HG03469 (cell line): ENCODE results near the gene SH3RF3.

ENCODE experiments used
- ATAC-seq: cut with Tn5 transposase; IDR thresholded peaks from one replicate; pipeline ENCODE4 v1.9.1; 2021; ENCODE audit warnings: mild to moderate bottlenecking, moderate library complexity, moderate number of reproducible peaks; ENCODE audit not compliant: unreplicated experiment

The SH3RF3 gene

DNA sequence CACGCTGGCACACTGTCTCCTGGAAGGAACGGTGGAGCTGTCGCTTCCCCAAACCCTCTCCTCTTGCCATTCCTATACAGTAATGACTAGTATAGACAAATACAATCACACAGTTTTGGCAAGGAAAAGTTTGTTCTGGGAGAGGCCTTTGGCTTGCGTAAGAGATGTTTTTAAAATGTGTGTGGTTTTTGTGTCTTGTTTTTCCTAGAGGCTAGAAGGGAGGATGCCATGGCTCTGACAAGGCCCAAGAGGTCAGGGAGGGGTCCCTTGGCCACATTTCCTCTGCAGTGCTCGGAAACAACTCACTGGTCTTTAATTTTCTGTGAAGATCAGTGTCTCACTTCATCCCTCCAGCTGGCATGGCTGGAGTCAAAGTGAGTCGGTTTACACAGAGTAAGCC, 195.9 kb downstream of the SH3RF3 start:
- ATAC-seq = no peak

DNA sequence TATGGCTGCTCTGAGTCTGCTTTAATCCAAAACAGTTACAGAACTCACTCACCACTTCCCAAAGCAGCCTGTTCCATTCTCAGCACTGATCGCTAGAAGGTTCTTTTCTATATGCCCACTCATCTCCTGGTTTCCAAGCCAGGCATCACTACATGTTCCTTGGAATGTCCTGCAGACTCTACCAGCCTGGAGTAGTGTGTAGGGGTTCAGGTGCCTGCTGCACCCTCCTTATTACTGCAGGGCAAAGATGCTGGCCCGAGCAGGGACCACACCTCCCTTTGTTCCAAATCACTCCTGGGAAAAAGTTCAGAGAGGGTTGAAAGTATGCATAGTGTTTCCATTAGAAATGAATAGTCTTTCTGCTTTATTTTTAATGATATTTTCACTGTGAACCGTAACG, 196.6 kb downstream of the SH3RF3 start:
- ATAC-seq = no peak

DNA sequence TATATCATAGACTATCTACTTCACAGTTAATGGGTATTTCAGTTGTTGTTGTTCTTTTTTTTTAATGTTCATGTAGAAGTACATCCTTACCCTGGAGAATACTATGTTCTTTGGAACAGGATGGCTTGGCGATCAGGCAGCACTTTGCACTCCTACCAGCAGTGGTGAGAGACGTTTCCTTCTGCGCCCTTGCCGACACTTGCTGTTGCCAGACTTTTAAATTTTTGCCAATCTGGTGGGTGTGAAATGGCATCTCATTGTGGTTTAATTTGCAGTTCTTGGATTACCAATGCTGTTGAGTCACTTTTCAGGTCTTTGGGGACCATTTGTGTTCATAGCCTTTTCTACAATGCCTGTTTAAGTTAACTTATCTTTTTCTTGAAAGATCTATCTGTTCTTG, 197.3 kb downstream of the SH3RF3 start:
- ATAC-seq = no peak

DNA sequence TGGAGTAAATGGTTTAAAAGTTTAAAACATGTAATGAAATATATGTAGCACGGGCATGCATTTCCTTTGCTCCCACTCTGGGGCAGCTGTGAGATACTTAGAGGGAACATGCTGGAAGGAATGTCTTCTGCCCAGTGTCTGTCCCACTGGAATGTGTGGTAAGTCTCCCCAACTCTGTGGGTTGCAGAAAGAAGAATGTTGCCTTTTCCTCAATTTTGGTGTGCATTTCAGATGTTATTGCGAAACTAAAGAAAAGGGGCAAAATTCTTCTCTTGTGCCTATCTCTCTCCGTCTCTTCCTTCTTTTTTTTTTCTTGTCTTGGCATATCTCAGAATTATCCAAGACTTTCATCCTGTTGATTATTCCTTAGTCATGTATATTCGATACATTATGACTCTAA, 201.1 kb downstream of the SH3RF3 start:
- no peak for ATAC-seq

DNA sequence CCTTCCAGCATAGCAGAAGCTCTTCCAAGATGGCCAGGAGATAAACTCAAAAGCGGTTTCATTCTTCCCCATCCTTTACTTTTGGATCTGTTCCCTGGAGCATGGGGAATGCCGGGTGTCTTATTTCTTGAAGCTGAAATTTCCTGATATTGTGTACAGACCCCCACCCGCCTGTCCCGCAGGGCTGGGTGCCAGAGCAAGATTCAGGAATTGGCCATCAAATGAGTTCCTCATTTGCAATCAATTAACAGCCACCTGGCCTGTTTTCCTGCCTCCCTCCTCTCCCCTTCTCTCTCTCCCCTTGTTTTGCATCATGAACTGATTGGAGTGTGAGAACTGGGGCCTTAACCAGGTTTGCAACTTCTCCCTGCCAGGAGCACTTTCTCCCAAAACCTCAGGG, 202.1 kb downstream of the SH3RF3 start:
- no peak for ATAC-seq

DNA sequence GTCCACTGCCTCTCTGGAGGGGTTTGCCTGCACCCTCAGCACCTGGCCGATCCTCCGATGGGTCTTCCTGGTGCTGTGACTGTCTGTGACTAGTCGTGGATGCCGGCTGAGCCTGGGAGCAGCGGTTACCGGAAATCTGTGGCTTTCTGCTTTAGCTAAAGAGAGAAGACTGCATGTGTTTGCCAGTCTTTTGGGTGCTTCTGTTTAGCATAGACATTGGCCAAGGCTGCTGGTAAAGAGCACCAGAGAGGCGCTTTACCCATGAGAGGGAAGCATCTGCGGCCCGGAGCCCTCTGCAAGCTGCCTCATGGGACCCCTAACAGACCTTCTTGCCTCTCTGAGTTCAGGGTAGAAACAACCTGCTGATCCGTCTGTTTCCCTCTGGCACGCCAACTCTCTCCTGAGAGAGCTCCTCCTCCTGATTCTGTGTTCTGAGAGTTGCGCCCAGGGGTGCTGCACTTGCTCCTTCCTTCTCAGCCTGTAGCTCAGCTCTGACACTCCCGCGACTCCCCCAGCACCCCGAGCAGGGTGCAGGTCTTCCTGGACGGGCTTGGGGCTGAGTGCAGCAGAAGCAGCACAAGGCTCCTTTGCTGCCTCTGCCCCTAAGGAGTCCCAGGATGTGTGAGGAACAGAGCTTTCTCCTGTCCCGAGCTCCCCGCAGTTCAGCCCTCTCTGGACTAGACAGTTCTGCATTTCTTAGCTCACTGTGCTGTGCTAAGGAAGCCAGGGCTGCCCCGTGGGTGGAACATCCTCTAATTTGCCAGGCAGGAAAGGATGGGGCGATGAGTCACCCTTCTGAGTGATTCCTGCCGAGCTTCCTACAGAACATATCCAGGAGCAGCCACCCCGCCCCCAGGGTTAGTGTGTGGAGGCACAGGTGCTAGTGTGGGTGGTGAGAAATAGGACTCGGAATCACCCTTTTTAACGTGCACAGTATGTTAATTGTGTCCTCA, 203.2 kb downstream of the SH3RF3 start:
- ATAC-seq = peak; percentile 34

DNA sequence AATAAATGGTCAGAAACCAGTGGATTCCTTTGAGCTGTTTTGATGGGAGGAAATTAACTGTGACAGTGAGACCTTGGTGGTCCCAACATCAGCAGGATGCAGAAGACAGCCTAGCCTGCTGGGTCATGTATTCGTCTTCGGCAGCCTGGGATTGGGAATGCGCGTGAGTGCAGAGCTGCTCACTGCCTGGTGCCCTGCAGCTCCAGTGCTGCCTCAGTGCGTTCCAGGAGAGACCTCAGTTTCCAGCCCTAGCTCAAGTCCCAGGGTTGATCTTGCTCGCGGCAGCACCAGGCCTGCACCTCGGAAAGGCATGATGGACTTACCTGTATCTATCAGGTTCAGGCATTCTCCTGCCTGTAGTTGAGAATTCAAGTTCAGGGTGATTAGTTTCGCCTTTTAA, 203.9 kb downstream of the SH3RF3 start:
- ATAC-seq = no peak

DNA sequence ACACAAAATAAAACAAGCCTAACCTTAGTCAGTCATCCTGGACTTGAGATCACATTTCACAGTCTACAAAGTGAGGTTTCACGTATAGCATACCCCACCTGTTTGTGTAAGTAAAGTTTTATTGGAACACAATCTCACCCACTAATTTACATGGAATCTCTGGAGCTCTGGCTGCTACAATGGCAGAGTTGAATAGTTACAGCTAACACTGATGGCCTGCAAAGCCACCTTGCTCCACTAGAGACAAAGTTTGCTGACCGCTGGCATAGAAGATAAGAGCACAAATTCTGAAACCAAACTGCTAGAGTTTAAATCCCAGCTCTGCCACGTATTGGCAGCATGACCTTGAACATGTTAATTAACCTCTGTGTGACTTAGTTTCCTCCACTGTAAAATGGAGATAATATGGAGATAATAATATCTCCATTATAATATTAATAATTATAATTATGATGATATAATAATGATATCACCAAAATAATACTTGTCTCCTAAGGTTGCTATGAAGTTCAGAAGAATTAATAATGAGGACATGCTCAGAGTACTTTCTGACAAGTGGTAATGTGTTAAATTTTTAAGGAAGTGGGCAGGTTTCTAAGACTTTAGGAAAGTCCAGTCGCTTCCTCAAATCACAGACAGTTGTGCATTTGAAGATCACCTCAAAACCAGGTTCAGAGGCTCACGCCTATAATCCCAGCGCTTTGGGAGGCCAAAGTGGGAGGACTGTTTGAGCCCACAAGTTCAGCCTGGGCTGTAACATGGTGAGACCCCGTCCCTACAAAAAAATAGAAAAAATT, 204.6 kb downstream of the SH3RF3 start:
- ATAC-seq = no peak

DNA sequence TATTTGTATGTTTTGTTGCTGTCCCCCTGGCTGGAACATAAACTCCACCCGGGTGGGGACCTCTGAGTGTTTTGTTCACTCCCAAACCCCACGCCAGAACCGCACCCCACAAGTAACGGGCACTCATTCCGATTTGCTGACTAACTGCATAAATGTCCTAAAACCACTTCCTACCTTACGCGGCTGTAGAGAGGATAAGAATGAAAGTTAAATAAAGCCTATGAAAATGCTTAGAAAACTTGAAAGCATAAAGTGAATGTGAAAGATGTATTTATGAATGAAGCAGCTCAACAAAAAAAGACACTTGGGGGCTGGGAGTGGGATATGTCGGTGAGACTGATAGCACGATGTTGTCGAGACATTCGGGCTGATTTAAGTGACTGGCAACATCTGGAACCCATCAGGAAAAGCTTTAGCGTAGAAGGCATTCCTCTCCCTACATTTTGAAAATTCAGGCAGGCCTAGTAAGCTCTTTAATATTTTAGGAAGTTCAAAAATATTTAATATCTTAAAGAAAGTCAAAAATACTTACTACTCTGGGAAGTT, 206.7 kb downstream of the SH3RF3 start:
- no peak for ATAC-seq

DNA sequence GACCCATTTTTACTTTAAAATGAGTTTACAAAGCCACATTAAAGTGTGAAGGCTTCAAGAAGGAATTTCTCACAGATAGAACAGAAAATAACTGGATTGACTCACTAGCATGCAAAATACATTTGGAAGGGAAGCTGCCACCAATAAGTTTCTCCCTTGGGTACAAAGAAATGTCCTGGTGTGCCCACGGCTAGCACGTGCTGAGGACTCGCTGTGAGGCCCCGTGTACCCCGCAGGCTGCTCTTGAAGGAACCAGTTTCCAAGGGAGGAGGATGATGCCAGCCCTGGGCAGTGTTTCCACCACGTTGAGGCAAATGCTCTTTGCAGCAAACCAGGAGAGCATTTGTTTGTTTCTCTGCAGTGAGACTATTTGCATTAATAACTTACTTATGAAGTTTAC, 207.3 kb downstream of the SH3RF3 start:
- ATAC-seq = no peak

DNA sequence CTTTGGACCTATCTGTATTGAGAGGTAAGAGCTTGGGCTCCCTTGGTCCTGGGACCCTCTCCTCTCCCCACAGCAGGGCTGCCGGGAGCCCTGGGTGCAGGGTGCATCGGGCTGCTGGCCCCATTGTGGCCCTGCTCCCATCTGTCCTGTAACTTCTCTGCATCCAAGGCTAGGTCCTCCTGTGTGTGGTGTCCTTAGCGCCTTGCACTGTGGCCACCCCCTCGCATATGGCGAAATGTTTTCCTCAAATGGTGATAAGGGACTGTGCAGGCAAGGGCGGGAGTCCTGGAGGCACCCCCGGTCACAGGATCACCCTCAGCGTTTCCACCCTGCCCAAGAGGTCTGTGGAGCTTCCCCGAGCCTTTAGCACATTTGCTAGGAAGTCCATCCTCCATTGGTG, 208.2 kb downstream of the SH3RF3 start:
- no peak for ATAC-seq

DNA sequence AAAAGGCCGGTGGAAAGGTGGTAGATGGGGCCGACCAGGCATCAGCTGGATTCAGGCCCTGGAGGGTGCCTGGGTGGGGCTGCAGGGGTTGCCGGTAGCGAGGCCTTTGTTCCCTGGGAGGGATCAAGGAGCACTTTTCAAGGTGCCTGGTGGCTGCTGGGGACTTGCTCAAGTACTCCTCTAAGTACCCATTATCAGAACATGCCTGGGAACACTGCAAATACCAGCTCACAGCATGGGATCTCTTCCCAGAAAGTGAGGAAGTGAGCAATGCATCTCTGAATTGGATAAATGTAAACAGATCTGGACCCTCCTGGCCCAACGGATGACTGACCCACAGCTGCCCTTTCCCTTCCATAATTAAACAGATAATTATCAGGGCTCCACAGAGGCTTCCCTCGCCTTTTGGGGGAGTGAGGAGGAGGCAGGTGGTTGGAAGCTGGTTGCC, 210.5 kb downstream of the SH3RF3 start:
- no peak for ATAC-seq

DNA sequence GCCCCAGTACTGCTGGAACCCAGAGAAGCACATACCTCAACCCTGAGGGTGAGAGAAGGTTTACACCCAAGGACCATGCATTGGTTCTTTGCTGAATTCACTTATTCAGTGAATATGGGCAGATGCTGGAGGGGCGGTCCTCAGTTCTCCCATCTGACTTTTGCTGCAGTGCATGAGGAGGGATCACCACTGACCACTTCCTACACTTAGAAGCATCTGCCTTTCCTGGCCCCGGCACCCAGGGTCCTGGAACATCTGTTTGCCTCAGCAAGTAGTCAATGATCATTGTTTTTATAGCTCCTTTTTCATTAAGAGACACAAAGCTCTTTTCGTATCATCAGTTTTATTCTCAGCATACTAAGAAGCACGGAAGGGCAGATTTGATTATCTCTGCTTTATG, 211.4 kb downstream of the SH3RF3 start:
- no peak for ATAC-seq

DNA sequence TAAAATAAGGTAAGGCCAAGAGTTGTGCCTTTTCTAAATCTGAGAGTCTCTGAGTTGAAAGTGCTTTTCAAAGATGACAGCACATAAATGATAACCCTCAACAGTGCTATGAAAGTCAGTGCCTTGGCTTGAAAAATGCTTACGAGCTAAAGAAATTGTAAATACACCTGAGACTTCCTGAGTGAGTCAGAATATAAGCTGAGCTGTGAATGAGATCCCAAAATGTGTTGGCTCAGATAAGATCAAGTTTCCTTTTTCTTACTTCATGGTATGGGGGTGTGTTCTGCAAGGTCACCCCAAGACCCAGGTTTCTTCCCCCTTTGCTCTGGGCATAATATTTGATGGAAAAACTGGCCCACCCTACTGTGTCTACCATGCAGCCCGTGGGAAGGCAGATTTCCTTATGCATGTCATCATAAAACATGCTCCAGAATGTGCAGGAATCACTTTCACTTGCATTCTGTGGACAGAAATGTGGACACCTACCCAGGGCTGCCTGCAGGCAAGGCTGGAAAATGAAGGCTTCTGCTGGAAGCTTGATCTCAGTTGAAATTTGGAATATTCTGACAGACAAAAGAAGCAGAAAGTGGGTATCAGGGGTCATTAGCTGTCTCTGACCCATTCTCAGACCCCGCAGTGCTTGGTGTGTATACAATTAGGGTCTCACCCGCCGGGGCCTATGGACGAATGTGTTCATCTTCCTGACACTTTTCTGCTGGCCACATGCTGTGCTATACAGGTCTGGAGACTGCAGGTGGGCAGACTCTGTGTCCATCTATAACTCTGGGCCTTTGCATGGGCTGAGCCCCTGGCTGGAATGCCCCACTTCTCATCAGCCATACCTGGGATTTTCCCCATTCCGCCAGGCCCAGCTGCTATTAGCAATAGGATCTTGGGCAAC, 212.6 kb downstream of the SH3RF3 start:
- no peak for ATAC-seq

DNA sequence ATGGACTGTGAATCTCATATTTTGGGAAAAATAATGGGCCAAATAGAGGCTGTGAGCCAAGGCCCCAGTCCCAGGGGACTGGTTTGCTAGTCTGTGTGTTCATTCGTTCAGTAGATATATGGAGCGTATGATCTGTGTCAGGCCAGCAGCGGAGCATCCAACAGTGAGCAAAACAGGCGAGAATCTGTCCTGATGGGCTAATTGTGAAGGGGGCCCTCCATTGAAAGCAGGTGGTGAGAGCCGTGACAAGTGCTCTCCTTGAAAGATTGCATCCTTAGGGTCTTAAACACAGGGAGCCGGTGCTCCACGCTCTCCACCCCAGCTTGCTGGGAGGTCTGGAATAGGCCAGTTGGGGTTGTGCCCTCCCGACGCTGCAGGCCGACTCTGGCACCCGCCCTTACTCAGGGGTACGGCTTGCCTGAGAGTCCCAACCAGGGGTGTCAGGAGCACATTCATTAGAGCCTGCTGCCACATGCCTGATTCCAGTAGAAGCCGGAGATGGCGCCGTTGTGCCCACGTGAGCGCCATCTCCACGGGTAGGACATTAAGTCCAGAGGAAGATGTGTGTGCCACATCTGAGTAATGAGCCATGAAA, 213.3 kb downstream of the SH3RF3 start:
- ATAC-seq = no peak

DNA sequence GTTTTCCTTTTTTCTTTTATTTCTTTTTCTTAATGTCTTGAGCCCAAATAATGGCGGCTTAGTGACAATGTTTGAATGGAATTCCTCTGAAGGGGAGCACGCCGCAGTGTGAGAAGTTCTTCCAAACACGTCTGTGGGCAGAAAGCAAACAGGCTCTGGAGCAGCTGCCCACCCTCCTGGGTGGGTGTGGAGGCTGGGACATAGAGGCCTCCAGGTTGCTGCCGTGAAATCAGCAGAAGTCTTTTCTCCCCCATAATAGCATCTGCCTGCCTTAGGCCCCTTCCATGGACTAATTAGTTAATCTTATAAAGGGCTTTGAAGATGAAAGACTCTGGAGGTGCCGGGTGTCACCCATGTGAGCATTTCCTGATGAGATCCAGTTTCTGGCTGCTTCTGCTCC, 213.9 kb downstream of the SH3RF3 start:
- no peak for ATAC-seq

DNA sequence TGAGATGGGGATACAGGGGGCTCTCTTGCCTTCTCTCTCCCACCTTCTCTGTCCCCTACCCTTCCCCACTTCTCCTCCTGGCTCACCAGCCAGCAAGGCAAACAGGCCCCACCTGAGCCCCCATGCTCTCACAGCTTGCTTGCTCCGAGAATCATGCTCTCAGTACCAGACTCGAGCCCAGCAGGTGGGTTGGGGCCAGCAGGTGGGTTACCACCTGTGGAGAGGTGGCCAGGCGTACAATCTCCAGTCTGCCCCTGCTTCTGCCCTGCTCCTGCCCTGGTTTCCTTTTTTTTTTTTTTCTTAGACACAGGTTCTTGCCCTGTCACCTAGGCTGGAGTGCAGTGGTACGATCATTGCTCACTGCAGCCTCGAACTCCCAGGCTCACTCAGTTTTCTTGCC, 214.5 kb downstream of the SH3RF3 start:
- ATAC-seq = no peak

DNA sequence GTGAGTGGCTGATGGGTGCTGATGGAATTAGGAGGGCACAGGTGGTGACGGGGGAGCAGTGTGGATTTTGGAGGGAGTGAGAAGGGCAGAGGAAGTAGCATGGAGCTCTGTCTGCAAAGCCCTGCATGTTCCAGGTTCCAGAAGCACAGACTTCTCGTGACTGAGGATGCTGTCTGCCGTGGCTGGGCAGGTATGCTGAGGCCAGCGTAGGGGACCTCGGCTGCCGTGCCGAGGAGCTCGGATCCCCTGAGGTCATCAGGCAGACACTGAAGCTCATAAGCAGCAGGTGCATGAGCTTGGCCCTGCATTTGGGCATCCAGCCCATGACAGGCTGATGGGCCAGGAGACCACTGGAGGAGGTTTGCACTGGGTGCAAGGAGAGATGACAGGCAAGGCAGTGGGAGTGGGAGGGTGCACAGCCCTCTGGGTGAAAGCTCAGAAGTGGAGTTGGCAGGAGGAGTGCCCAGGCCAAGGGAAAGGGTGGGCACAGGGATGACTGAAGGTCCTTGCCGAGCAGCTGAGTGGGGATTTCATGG, 215.3 kb downstream of the SH3RF3 start:
- ATAC-seq = no peak

DNA sequence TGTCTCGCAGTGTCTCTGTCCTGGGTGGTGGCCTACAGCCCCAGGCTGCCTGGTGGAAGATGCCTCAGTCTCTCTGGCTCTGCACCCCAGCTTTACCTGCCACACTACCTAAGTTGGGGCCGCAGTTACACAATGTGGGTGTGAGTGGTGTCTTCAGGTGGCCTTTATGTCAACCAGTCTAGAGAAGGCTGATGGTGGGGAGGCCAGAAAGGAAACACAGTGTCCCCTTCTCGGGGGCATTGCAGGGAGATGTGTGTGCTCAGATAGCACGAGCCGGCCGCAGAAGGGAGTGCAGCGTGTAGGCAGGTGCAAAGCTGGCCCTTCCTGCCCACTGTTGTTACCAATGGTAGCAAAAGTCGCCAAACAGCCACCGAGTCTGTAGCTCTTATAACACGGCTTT, 216.1 kb downstream of the SH3RF3 start:
- ATAC-seq = no peak
